ENCODE results near the gene ISL2.

Gene ISL2

DNA sequence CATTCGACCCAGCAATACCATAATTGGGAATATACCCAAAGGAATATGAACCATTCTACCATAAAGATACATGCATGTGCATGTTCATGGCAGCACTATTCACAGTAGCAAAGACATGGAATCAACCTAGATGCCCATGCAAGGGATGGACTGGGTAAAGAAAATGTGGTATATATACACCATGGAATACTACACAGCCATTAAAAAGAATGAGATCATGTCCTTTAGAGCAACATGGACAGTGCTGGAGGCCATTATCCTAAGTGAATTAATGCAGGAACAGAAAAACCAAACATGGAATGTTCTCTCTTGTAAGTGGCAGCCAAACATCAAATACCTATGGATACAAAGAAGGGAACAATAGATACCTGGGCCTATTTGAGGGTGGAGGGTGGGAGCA is 32.7 kb upstream of the ISL2 start:
- no peak overlapping the region for H3K27ac ChIP-seq (ENCODE audit: low read depth, low read length)
- H3K36me3 ChIP-seq (ENCODE audit: low read length), result no peaks in the 10 kb centered on the region
- H3K27me3 ChIP-seq (ENCODE audit: low read length), result no peaks in the 10 kb centered on the region
- peaks cover 100% of the 10 kb centered on the region for H3K79me2 ChIP-seq (ENCODE audit: insufficient read depth, low read length)
- H3K9me3 ChIP-seq (ENCODE audit: insufficient read depth, low read length), result no peaks in the 10 kb centered on the region
- H3K9me2 ChIP-seq (replicated peaks; ENCODE audit: insufficient read depth, low read length), result no peaks in the 10 kb centered on the region
- peaks cover 24% of the 10 kb centered on the region; the same call in 1 of the 2 replicates for H4K20me1 ChIP-seq (ENCODE audit: low read depth, low read length)
- no peak overlapping the region for H2AFZ ChIP-seq (ENCODE audit: low read depth, low read length, severe bottlenecking)
- no peak overlapping the region for H3K4me2 ChIP-seq (ENCODE audit: low read depth, low read length, poor library complexity, severe bottlenecking)
- H3K9ac ChIP-seq (ENCODE audit: low read length), result no peak overlapping the region
- no peak overlapping the region for H3K4me3 ChIP-seq (ENCODE audit: insufficient read depth, low read length, poor library complexity, severe bottlenecking)
- no peaks in the 10 kb centered on the region for H3F3A ChIP-seq (ENCODE audit: insufficient read depth)
- TF ChIP-seq EZH2phosphoT487 (conservative IDR thresholded peaks at IDR 0.05; ENCODE audit: low read length), result no peak
- TF ChIP-seq, protein P1, sequence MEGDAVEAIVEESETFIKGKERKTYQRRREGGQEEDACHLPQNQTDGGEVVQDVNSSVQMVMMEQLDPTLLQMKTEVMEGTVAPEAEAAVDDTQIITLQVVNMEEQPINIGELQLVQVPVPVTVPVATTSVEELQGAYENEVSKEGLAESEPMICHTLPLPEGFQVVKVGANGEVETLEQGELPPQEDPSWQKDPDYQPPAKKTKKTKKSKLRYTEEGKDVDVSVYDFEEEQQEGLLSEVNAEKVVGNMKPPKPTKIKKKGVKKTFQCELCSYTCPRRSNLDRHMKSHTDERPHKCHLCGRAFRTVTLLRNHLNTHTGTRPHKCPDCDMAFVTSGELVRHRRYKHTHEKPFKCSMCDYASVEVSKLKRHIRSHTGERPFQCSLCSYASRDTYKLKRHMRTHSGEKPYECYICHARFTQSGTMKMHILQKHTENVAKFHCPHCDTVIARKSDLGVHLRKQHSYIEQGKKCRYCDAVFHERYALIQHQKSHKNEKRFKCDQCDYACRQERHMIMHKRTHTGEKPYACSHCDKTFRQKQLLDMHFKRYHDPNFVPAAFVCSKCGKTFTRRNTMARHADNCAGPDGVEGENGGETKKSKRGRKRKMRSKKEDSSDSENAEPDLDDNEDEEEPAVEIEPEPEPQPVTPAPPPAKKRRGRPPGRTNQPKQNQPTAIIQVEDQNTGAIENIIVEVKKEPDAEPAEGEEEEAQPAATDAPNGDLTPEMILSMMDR (IDR thresholded peaks at IDR 0.05; ENCODE audit: insufficient read depth, low read length, poor library complexity, severe bottlenecking), result no peak

DNA sequence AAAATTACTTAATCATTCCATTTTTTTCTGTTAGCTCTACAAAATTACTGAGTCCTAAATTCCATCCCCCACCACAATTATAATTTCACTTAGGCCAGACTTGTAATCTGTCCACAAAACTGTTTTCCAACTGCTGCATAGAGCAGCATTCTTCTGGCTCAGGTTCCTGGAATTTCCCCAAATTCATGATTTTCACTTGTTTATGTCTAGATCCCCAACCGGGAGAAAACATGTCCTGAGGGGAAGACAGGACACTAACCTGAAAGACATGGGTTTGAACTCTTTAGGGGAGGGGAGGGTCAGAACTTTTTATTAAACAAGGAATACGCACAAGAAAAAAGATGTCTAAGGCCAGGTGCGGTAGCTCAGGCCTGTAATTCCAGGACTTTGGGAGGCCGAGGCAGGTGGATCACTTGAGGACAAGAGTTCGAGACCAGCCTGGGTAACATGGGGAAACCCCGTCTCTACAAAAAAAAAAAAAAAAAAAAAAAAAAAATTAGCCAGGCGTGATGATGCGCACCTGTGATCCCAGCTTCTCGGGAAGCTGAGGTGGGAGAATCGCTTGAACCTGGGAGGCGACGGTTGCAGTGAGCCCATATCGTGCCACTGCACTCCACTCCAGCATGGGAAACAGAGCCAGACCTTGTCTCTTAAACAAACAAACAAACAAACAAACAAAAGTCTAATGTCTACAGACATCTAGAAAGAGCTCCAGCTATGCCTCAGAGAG is 26.8 kb upstream of the ISL2 start:
- TF ChIP-seq, protein P1 (IDR thresholded peaks at IDR 0.05; ENCODE audit: insufficient read depth, low read length, poor library complexity, severe bottlenecking), result no peak
- no peak for TF ChIP-seq EZH2phosphoT487 (conservative IDR thresholded peaks at IDR 0.05; ENCODE audit: low read length)
- Histone ChIP-seq H3K27me3 (ENCODE audit: low read length) (no peaks in the 10 kb centered on the region), H3K9me3 (ENCODE audit: insufficient read depth, low read length) (no peaks in the 10 kb centered on the region), H3K4me2 (ENCODE audit: low read depth, low read length, poor library complexity, severe bottlenecking) (peak overlapping the region; percentile 85), H2AFZ (ENCODE audit: low read depth, low read length, severe bottlenecking) (no peak overlapping the region), H3F3A (ENCODE audit: insufficient read depth) (no peaks in the 10 kb centered on the region), H3K9ac (ENCODE audit: low read length) (peak overlapping the region; percentile 92), H3K79me2 (ENCODE audit: insufficient read depth, low read length) (peaks cover 65% of the 10 kb centered on the region), H3K9me2 (replicated peaks; ENCODE audit: insufficient read depth, low read length) (no peaks in the 10 kb centered on the region), H3K4me3 (ENCODE audit: insufficient read depth, low read length, poor library complexity, severe bottlenecking) (peak overlapping the region; percentile 98), H3K27ac (ENCODE audit: low read depth, low read length) (no peak overlapping the region), H3K36me3 (ENCODE audit: low read length) (no peaks in the 10 kb centered on the region), H4K20me1 (ENCODE audit: low read depth, low read length) (0 out of 2 replicates have a peak, but pooled peaks cover 7% of the 10 kb centered on the region)

DNA sequence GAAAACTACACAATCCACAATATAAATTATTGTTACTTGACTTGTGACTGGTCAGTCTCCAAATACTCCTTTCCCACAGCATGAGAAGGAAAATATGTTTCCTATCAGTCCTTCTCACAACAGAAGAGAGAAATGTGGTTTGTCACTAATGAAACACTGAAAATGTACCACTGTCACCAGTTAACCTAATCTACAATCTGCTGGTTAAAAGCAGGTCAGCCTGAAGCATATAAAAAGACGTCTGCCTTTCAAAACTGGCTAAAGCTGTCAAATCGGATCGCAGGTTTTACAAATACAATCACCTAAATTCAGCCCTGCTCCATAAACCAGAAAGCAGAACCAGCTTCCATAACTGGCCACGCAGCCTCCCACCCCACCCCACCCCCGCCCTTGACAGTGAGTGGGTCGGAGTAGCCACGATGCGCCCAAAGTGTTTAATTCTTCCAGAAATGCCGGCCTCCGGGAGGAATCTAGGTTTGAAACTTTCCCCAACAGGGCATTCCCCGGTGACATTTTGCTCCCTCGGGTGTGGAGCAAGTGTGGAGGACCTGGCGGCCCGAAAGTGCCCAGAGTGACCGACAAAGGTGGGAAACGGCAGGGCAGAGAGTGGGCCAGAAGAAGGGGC is 26.0 kb upstream of the ISL2 start:
- no peak for TF ChIP-seq EZH2phosphoT487 (conservative IDR thresholded peaks at IDR 0.05; ENCODE audit: low read length)
- TF ChIP-seq, protein P1 (IDR thresholded peaks at IDR 0.05; ENCODE audit: insufficient read depth, low read length, poor library complexity, severe bottlenecking), result no peak
- Histone ChIP-seq H3F3A (ENCODE audit: insufficient read depth) (no peaks in the 10 kb centered on the region), H3K4me2 (ENCODE audit: low read depth, low read length, poor library complexity, severe bottlenecking) (peak overlapping the region; percentile 85), H3K9me2 (replicated peaks; ENCODE audit: insufficient read depth, low read length) (no peaks in the 10 kb centered on the region), H3K27ac (ENCODE audit: low read depth, low read length) (peak overlapping the region; percentile 53), H3K4me3 (ENCODE audit: insufficient read depth, low read length, poor library complexity, severe bottlenecking) (peak overlapping the region; percentile 98), H3K79me2 (ENCODE audit: insufficient read depth, low read length) (peaks cover 56% of the 10 kb centered on the region), H2AFZ (ENCODE audit: low read depth, low read length, severe bottlenecking) (peak overlapping the region; percentile 71), H3K36me3 (ENCODE audit: low read length) (no peaks in the 10 kb centered on the region), H3K9me3 (ENCODE audit: insufficient read depth, low read length) (no peaks in the 10 kb centered on the region), H4K20me1 (ENCODE audit: low read depth, low read length) (0 out of 2 replicates have a peak, but pooled peaks cover 7% of the 10 kb centered on the region), H3K9ac (ENCODE audit: low read length) (peak overlapping the region; percentile 92), H3K27me3 (ENCODE audit: low read length) (no peaks in the 10 kb centered on the region)

Measured in SU-DHL-6 (cell line).